ENCODE data around the gene ALDOA. TPM values are rescaled to one million over a fixed set of nuclear protein-coding genes. Genes with fewer than 3 reads are reported as not detected.

ALDOA gene
- total RNA-seq, 4 donors from 2014 or later = 1,024 to 1,551 (median 1,380) TPM

DNA sequence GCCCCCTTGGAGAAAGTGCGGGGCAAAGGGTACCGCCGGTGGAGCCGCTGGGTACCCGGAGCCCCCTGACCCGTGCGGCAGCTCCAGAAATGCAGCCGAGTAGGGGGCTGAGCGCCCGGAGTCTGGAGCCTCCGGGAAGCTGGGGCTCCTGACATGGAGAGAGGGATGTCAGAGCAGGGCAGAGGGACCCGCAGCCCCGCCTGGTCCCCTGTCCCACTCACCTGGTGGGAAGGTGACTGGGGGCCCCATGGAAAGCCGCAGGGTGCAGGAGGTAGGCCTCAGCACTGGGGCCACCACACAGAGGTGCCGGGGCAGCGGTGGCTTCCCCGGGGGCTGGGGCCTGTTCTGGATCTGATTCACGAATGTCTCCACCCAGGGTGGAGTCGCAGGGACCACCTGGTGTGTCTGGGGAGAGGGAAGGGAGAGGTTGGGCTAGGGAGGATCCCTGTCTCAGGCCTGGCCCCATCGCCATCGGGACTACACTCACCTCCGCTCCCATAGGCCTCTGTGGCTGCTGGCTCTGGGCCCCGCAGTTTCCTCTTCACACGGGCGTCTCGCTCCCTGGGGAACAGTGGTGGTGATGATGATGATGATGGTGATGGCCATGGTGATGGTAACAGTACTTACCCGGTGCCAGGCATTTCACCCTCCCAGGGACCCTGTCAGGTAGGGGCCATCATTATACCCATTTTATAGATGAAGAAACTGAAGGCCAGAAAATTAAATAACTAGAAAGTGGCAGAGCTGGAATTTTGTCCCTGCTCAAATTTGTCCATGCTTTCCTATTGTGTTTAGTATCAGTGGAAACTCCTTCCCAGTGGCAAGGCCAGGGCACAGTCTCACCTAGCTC lies 21.0 kb downstream of the ALDOA start:
- Histone ChIP-seq H3K36me3 (peaks cover 21 to 59% (median 32%) of the 10 kb centered on the region in 3 donors), H3K4me1 (peaks cover 24 to 56% (median 26%) of the 10 kb centered on the region in 3 donors), H3K4me3 (no peak overlapping the region), H3K27me3 (no peaks in the 10 kb centered on the region), H3K27ac (peak overlapping the region in 1 of 4 donors; percentile 52), H3K9me3 (no peaks in the 10 kb centered on the region)
- intact Hi-C loops (cut with DNase I) = no loop called here
- no peak for TF ChIP-seq POLR2A (IDR thresholded peaks at IDR 0.05)
- TF ChIP-seq, protein P1, sequence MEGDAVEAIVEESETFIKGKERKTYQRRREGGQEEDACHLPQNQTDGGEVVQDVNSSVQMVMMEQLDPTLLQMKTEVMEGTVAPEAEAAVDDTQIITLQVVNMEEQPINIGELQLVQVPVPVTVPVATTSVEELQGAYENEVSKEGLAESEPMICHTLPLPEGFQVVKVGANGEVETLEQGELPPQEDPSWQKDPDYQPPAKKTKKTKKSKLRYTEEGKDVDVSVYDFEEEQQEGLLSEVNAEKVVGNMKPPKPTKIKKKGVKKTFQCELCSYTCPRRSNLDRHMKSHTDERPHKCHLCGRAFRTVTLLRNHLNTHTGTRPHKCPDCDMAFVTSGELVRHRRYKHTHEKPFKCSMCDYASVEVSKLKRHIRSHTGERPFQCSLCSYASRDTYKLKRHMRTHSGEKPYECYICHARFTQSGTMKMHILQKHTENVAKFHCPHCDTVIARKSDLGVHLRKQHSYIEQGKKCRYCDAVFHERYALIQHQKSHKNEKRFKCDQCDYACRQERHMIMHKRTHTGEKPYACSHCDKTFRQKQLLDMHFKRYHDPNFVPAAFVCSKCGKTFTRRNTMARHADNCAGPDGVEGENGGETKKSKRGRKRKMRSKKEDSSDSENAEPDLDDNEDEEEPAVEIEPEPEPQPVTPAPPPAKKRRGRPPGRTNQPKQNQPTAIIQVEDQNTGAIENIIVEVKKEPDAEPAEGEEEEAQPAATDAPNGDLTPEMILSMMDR (IDR thresholded peaks at IDR 0.05) = no peak
- WGBS, 2 donors = 70 to 88% methylated on average over 5 to 8 of the region's 27 CpGs
- DNase-seq = no peak

- WGBS, 2 donors = 86 to 88% methylated on average over 10 to 11 of the region's 11 CpGs
- no peaks in the 10 kb centered on the region for H3K27me3 ChIP-seq
Measured at GRCh38 chr16:30087181-30087898, 21.8 kb downstream of the ALDOA start.

GRCh38 chr16:30088237-30088831 lies 22.8 kb downstream of the ALDOA start:
- Histone ChIP-seq H3K27ac (peak overlapping the region; percentile 42 to 99 (median 84)), H3K9me3 (no peaks in the 10 kb centered on the region), H3K36me3 (peaks cover 14 to 48% (median 21%) of the 10 kb centered on the region in 3 donors), H3K4me3 (no peak overlapping the region), H3K27me3 (no peaks in the 10 kb centered on the region), H3K4me1 (peaks cover 38 to 74% (median 41%) of the 10 kb centered on the region in 3 donors)
- TF ChIP-seq, protein P1 (IDR thresholded peaks at IDR 0.05) = no peak
- no peak for TF ChIP-seq POLR2A (IDR thresholded peaks at IDR 0.05)
- no peak for DNase-seq
- WGBS, 2 donors = 64 to 66% methylated on average over 8 of the region's 10 CpGs
- intact Hi-C loops (cut with DNase I) = no loop called here

More at GRCh38 chr16:30087181-30087898, 21.8 kb downstream of the ALDOA start:
- intact Hi-C loops (cut with DNase I) = no loop called here
- DNase-seq = no peak
- Histone ChIP-seq H3K4me3 (no peak overlapping the region), H3K4me1 (peaks cover 29 to 64% (median 31%) of the 10 kb centered on the region in 3 donors), H3K36me3 (peaks cover 21 to 50% (median 24%) of the 10 kb centered on the region in 3 donors), H3K27ac (peak overlapping the region in 2 of 4 donors; percentile 29 to 34), H3K9me3 (no peaks in the 10 kb centered on the region)
- TF ChIP-seq POLR2A (IDR thresholded peaks at IDR 0.05) = no peak
- TF ChIP-seq, protein P1 (IDR thresholded peaks at IDR 0.05) = no peak

DNA sequence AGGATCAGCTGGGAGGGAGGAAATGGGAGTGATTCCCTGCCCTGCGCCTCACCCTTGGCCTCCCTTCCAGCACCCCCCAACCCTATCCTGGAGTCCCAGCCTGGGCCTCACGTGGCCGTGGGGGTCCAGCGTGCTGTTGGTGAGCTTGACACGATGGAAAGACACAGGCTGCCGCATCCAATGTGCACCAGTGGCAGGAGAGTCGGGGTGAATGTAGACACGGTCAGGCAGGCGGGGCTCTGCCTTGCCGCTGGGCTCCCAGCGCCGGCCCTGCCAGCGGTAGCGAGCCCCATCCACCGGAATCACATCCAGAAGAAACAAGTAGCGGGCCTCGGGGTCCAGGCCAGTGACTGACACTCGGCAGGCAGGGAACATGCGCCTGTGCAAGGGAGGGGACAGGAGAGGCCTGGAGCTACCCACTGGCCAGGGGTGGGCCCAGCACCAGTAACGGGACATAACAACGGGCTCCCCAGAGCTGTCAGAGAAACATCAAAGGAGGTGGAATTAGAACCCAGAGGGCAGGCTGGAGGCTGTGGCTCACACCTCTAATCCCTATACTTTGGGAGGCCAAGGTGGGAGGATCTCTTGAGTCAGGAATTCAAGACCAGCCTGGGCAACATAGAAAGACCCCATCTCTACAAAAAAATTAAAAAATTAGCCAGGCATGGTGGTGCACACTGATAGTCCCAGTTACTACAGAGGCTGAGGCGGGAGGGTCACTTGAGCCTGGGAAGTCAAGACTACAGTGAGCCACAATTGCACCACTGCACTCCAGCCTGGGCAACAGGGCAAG lies 23.5 kb downstream of the ALDOA start:
- TF ChIP-seq, protein P1 (IDR thresholded peaks at IDR 0.05) = no peak
- TF ChIP-seq POLR2A (IDR thresholded peaks at IDR 0.05) = no peak
- 41 to 62% methylated on average over 3 to 7 of the region's 22 CpGs for WGBS, 2 donors
- Histone ChIP-seq H3K27ac (peak overlapping the region; percentile 42 to 99 (median 84)), H3K9me3 (no peaks in the 10 kb centered on the region), H3K4me3 (no peak overlapping the region), H3K4me1 (peaks cover 42 to 81% (median 44%) of the 10 kb centered on the region in 3 donors), H3K27me3 (no peaks in the 10 kb centered on the region), H3K36me3 (peaks cover 11 to 48% (median 14%) of the 10 kb centered on the region in 3 donors)
- intact Hi-C loops (cut with DNase I) = no loop called here
- DNase-seq = no peak

Data from esophagus squamous epithelium (tissue), 5 donors.